Activated CD4-positive, CD25-positive, alpha-beta regulatory T cell treated with anti-CD3 and anti-CD28 coated beads, Interleukin-2, amount 50 U/mL, for 16 hours (primary cell): ENCODE data around the gene IPP.
"Not testable (repeated sequence)": the region's sequence is repeated elsewhere in the genome, so short reads cannot be mapped to it uniquely, and the experiment has no call there.

Experiments used
- DNase-seq: peaks from one replicate; pipeline ENCODE4 v3.0.0-alpha.2; 2020; ENCODE audit warnings: low read depth, low spot score

The IPP gene

GRCh38 chr1:45685308-45686014, 65.0 kb downstream of the IPP start:
- DNase-seq: no peak

- DNase-seq: no peak
Measured at GRCh38 chr1:45684402-45684801, 66.1 kb downstream of the IPP start.

DNA sequence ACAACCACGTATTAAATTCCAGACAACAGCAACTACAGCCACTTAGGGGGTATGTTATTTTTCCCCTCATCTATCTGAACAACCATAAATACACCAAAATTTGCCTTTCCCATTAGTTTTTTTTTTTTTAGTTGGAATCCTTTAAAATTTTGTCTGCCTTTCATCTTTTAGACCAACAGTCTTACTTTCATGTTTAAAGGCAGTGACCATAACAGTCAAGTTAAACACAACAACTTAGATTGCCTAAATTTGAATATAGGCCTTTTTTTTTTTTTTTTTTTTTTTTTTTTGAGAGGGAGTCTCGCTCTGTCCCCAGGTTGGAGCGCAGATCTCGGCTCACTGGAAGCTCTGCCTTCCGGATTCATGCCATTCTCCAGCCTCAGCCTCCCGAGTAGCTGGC, 67.5 kb downstream of the IPP start:
- no peak for DNase-seq

DNA sequence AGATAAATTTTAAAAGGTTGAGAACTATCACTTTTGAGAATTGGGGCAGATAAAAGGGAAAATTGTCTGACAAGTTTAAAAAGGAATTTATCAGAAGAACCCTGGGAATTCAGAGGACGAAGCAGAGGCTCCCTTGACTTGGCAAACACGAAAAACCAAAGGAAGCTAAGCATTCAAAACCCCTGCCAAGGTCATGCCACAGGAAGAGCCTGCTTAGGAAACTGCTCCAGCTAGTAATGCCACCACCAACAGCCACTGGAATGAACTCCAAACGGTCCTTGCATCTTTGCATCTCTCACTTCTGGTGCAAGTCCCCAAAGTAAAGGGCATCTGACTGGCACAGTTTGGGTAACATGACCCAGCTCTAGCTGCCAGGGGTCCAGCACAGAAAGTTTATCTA, 71.3 kb downstream of the IPP start:
- no peak for DNase-seq

DNA sequence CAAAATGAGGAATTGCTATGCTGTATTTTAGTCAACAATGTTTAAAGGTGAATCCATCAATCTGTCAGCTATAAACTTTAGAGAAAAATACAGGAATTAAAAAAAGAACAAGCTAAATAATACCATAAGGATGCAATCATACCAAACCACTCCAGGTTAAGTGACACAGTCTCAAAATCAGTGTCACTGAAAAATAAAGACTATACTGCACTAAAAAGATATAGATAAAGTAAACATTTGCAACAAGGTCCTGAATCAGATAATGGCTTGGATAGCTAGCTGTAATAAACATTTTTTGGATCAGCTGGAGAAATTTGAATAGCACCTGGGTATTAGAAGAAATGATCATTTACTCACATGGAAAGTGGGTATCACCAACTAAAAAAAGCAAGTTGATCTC, 72.0 kb downstream of the IPP start:
- DNase-seq: no peak

GRCh38 chr1:45677751-45678245, 72.7 kb downstream of the IPP start:
- no peak for DNase-seq

GRCh38 chr1:45676553-45676952, 73.9 kb downstream of the IPP start:
- DNase-seq: not testable (repeated sequence)

DNA sequence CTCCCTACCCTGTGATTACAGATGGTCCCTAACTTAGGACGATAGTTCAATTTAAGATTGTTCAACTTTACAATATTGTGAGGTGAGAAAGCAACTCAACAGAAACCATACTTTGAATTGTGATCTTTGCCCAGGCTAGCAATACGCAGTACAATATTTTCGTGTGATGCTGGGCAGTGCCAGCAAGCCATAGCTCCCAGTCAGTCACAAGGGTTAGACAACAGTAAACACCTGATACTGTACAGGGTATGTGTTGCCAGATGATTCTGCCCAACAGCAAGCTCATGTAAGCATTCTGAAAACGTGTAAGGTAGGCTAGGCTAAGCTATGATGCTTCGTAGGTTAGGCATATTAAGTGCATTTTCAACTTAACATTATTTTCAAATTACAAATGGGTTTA, 76.0 kb downstream of the IPP start:
- no peak for DNase-seq

DNA sequence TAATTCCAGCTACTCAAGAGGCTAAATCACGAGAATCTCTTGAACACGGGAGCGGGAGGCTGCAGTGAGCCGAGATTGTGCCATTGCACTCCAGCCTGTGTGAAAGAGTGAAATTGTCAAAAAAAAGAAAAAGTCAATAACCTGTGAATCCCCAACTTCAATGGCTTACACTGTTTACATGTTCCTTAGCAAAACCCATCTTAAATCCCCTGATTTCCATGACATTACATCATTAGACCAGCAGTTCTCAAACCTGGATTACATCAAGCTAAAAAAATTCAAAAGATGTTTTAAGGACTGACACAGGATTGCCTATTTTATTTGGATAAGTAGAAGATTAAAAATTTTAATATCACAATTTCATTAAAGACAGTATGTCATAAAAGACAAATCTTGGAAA, 76.5 kb downstream of the IPP start:
- no peak for DNase-seq

- DNase-seq: no peak
Measured at GRCh38 chr1:45669859-45670655, 80.4 kb downstream of the IPP start.

- DNase-seq: no peak
Measured at GRCh38 chr1:45669379-45669778, 81.1 kb downstream of the IPP start.

DNA sequence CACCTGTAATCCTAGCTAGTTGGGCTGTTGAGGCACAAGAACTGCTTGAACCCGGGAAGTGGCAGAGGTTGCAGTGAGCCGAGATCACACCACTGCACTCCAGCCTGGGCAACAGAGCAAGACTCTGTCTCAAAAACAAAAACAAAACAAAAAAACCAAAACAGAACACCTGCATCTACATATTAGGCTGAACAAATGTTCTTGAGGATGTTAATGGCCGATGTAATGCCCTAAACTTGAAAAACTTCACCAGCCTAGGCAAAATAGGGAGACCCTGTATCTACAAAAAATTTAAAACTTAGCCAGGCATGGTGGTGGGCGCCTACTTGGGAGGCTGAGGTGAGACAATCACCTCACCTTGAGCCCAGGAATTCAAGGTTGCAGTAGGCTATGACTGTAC, 81.9 kb downstream of the IPP start:
- DNase-seq: no peak

DNA sequence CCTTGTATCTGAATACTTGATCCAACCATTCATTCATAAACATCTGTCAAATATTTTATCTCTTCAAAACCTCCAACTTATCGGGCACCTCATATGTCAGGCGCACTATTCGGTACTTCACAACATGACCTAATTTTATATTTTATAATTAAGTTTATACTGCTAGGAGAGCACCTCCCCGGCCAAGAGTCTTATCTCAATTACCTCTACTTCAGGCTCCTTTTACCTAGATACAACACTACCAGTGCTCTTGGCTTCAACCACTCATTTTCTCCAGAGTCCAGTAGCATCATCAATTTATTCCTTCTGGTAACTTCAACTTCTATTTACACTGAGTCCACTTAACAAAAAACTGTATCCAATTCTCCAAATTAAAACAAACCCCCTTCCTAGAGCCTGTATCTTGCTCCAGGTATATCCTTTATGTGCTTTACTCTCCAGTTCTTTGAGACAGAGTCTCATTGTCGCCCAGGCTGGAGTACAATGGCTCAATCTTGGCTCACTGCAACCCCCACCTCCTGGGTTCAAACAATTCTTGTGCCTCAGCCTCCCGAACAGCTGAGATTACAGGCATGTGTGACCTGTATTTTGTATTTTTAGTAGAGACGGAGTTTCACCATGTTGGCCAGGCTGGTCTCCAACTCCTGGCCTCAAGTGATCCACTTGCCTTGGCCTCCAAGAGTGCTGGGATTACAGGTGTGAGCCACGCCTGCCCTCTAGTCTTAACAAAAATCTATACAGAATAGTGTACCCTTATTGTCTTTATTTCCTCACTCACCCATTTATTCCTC, 82.9 kb downstream of the IPP start:
- DNase-seq: no peak

DNA sequence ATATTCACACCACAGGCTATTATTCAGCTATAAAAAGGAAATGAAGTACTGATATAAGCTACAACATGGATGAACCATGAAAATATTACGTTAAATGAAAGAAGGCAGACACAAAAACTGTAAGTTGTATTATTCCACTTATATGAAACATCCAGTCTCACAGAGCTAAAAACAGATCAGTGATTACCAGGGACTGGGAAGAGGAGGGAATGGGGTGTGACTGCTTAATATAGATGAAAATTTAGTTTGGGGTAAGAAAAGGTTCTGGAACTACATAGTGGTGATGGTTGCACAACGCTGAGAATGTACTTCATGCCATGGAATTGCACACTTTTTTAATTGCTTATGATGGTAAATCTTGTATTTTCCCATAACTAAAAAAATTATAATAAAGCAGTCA, 83.6 kb downstream of the IPP start:
- DNase-seq: no peak

- DNase-seq: no peak
Measured at GRCh38 chr1:45660336-45660735, 90.1 kb downstream of the IPP start.

- DNase-seq: no peak
Measured at GRCh38 chr1:45659222-45659621, 91.2 kb downstream of the IPP start.

GRCh38 chr1:45658171-45658570, 92.3 kb downstream of the IPP start:
- DNase-seq: no peak

DNA sequence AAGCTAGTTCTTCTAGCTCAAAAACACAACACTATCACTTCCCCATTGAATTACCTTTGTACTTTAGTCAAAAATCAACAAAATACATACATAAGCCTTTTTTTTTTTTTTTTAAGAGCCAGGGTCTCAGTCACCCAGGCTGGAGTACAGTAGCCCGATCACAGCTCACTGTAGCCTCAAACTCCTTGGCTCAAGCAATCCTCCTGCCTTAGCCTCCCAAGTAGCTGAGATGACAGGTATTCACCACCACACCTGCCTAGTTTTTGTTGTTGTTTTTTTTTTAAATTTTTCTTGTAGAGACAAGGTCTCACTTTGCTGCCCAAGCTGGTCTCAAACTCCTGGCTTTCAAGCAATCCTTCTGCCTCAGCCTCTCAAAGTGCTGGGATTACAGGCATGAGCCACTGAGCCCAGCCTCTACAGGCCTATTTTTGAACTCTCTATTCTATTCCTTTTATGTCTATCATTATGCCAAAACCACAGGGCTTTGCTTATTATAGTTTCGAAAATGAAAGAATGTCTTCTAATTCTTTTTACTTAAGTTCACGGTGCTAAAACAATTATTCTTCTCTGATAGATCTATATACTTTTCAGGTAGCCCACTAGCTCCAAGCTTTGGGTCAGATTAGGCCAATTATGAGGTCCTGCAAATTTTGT, 93.8 kb downstream of the IPP start:
- DNase-seq: no peak

DNA sequence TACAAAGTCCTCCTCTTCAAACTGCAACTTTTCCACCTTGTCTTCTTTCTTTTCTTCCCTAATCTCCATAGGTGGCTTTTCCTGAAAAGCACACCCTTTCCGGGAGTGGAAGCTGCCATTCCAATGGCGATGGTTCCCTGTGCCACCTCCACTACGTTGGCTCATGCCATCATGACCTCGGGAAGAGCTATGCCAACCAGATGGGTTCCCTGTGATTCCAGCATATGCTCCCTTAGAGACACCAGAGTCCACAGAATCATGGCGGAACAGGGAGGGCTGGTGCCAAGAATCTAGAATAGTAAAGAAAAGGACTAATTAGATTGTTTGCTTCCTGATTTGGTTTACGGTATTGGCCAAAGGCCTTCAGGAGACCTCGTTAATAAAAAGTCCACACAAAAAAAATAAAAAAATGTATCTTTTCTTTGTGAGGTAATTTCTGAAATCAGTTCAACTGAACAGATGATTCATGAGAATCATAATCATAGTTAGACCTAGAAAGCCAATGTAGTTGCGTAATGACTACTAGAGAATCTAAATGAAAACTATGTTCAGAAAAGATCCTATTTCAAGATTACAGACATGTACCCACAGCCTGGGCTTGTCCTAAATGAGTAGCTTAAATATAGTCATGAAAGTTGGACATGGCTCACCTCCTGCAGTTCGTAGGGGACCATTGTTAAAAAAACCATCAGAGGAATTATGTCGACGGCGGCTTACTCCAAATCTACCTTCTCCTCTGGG, 95.7 kb downstream of the IPP start:
- no peak for DNase-seq
